ENCODE data around the gene USO1. TPM values are rescaled to one million over a fixed set of nuclear protein-coding genes. Genes with fewer than 3 reads are reported as not detected.

USO1 gene
- total RNA-seq, 2 donors from 2014 or later: 52.0 to 53.3 TPM

- 79% methylated on average over 5 of the region's 5 CpGs for WGBS
- Histone ChIP-seq H3K4me3 (no peak overlapping the region), H3K9me3 (no peaks in the 10 kb centered on the region), H3K27me3 (replicated peaks; ENCODE audit: insufficient read depth) (no peaks in the 10 kb centered on the region), H3K27ac (no peak overlapping the region), H3K4me1 (replicated peaks) (no peaks in the 10 kb centered on the region), H3K36me3 (no peaks in the 10 kb centered on the region)
- no peak for DNase-seq (ENCODE audit: low spot score)
- intact Hi-C loops (cut with DNase I): no loop called here
- TF ChIP-seq POLR2A (IDR thresholded peaks at IDR 0.05) (no peak), POLR2AphosphoS5 (IDR thresholded peaks at IDR 0.05) (no peak), CTCF (IDR thresholded peaks at IDR 0.05) (no peak)
These were observed 98.0 kb downstream of the USO1 start for GRCh38 chr4:75822416-75822815.

- 48% methylated on average over 2 of the region's 2 CpGs for WGBS
- TF ChIP-seq CTCF (IDR thresholded peaks at IDR 0.05): no peak
- TF ChIP-seq POLR2AphosphoS5 (IDR thresholded peaks at IDR 0.05): no peak
- no peak for TF ChIP-seq POLR2A (IDR thresholded peaks at IDR 0.05)
- Histone ChIP-seq H3K27me3 (replicated peaks; ENCODE audit: insufficient read depth) (no peaks in the 10 kb centered on the region), H3K4me1 (replicated peaks) (no peaks in the 10 kb centered on the region), H3K4me3 (no peak overlapping the region), H3K27ac (no peak overlapping the region), H3K36me3 (no peaks in the 10 kb centered on the region), H3K9me3 (no peaks in the 10 kb centered on the region)
- intact Hi-C loops (cut with DNase I): no loop called here
- no peak for DNase-seq (ENCODE audit: low spot score)
These were observed 99.4 kb downstream of the USO1 start for GRCh38 chr4:75823812-75824211.

GRCh38 chr4:75830906-75831305 is 106.5 kb downstream of the USO1 start:
- no peak for DNase-seq (ENCODE audit: low spot score)

GRCh38 chr4:75831856-75832405 is 107.6 kb downstream of the USO1 start:
- Histone ChIP-seq H3K36me3 (no peaks in the 10 kb centered on the region), H3K27me3 (replicated peaks; ENCODE audit: insufficient read depth) (no peaks in the 10 kb centered on the region), H3K4me3 (no peak overlapping the region), H3K27ac (no peak overlapping the region), H3K9me3 (no peaks in the 10 kb centered on the region), H3K4me1 (replicated peaks) (no peaks in the 10 kb centered on the region)
- 96% methylated on average over 2 of the region's 2 CpGs for WGBS
- DNase-seq (ENCODE audit: low spot score): no peak
- TF ChIP-seq CTCF (IDR thresholded peaks at IDR 0.05): no peak
- TF ChIP-seq POLR2A (IDR thresholded peaks at IDR 0.05): no peak
- no peak for TF ChIP-seq POLR2AphosphoS5 (IDR thresholded peaks at IDR 0.05)
- intact Hi-C loops (cut with DNase I): no loop called here

More at GRCh38 chr4:75830906-75831305, 106.5 kb downstream of the USO1 start:
- 68% methylated on average over 1 of the region's 1 CpG for WGBS
- Histone ChIP-seq H3K27ac (no peak overlapping the region), H3K36me3 (no peaks in the 10 kb centered on the region), H3K9me3 (no peaks in the 10 kb centered on the region), H3K4me1 (replicated peaks) (no peaks in the 10 kb centered on the region), H3K27me3 (replicated peaks; ENCODE audit: insufficient read depth) (no peaks in the 10 kb centered on the region), H3K4me3 (no peak overlapping the region)
- intact Hi-C loops (cut with DNase I): no loop called here
- no peak for TF ChIP-seq POLR2AphosphoS5 (IDR thresholded peaks at IDR 0.05)

GRCh38 chr4:75834095-75834771 is 109.9 kb downstream of the USO1 start:
- intact Hi-C loops (cut with DNase I): no loop called here
- no peak for DNase-seq (ENCODE audit: low spot score)
- no peaks in the 10 kb centered on the region for H3K36me3 ChIP-seq
- H3K4me1 ChIP-seq (replicated peaks): no peaks in the 10 kb centered on the region
- no peaks in the 10 kb centered on the region for H3K27me3 ChIP-seq (replicated peaks; ENCODE audit: insufficient read depth)
- TF ChIP-seq CTCF (IDR thresholded peaks at IDR 0.05) (no peak), POLR2A (IDR thresholded peaks at IDR 0.05) (no peak), POLR2AphosphoS5 (IDR thresholded peaks at IDR 0.05) (no peak)
- no peak overlapping the region for H3K4me3 ChIP-seq
- WGBS: 83% methylated on average over 1 of the region's 1 CpG
- H3K9me3 ChIP-seq: no peaks in the 10 kb centered on the region
- no peak overlapping the region for H3K27ac ChIP-seq

Measured in prostate gland (tissue), 2 donors.